ENCODE data around the gene ST3GAL4. TPM values are rescaled to one million over a fixed set of nuclear protein-coding genes. Genes with fewer than 3 reads are reported as not detected.

Gene ST3GAL4
- total RNA-seq, 1 experiment from 2014 or later: 13.6 TPM

- H2BK5ac ChIP-seq (ENCODE audit: insufficient read length, low read length): no peak overlapping the region
- no peak overlapping the region for H4K5ac ChIP-seq (ENCODE audit: insufficient read length, low read depth, low read length)
- H3K4me3 Mint-ChIP-seq: no peak overlapping the region
- H4K91ac ChIP-seq (ENCODE audit: insufficient read length, low read depth, low read length): no peak overlapping the region
- H4K20me1 ChIP-seq (ENCODE audit: control insufficient read depth, insufficient read depth, insufficient read length): no peaks in the 10 kb centered on the region
- H3K14ac ChIP-seq (ENCODE audit: insufficient read depth, low read length): no peak overlapping the region
- no peak overlapping the region for H2AFZ ChIP-seq (ENCODE audit: low read length)
- H4K8ac ChIP-seq (replicated peaks; ENCODE audit: insufficient read length, low read depth, low read length): no peak overlapping the region
- no peaks in the 10 kb centered on the region for H3K9me3 Mint-ChIP-seq
- peaks cover under 1% of the 10 kb centered on the region for H3K23me2 ChIP-seq (ENCODE audit: insufficient read length, low read depth, low read length, poor library complexity, severe bottlenecking)
- peaks cover 12 to 16% (median 15%) of the 10 kb centered on the region in 3 experiments for H3K36me3 Mint-ChIP-seq (ENCODE audit: insufficient read depth in 1 of 3, low read depth in 3 of 3)
- no peak overlapping the region for H2BK20ac ChIP-seq (ENCODE audit: low read depth, low read length, poor library complexity, severe bottlenecking)
- no peak overlapping the region for H3K23ac ChIP-seq (ENCODE audit: insufficient read length, low read depth, low read length)
- H3K27me3 ChIP-seq (ENCODE audit: insufficient read depth, low read length): no peaks in the 10 kb centered on the region
- H2BK120ac ChIP-seq (ENCODE audit: low read depth, low read length, poor library complexity, severe bottlenecking): no peak overlapping the region
- H3T11ph ChIP-seq (ENCODE audit: low read length): no peak overlapping the region
- H3K27me3 Mint-ChIP-seq (ENCODE audit: low read depth): no peaks in the 10 kb centered on the region; the same call in 1 of the 2 replicates
- H3K56ac ChIP-seq (ENCODE audit: insufficient read length, low read depth, low read length): no peak overlapping the region
- H3K79me1 ChIP-seq (ENCODE audit: insufficient read depth, low read depth, low read length, poor library complexity, severe bottlenecking): no peaks in the 10 kb centered on the region
- peaks cover 48 to 62% of the 10 kb centered on the region in 2 experiments for H3K4me1 Mint-ChIP-seq
- H3K9ac ChIP-seq (ENCODE audit: extremely low read depth, insufficient read length, low read length): no peak overlapping the region
- peaks cover 13% of the 10 kb centered on the region for H3K4me1 ChIP-seq (ENCODE audit: insufficient read depth, low read length)
- no peak for TF ChIP-seq CTCF (conservative IDR thresholded peaks at IDR 0.05)
- peaks cover 4% of the 10 kb centered on the region; the same call in 1 of the 2 replicates for H3K79me2 ChIP-seq (ENCODE audit: insufficient read depth, low read length)
- H3K4me2 ChIP-seq (ENCODE audit: insufficient read depth, insufficient read length, low read length): no peak overlapping the region
- no peak overlapping the region for H2BK12ac ChIP-seq (ENCODE audit: insufficient read length, low read depth, low read length)
- no peak overlapping the region for H3K27ac ChIP-seq (ENCODE audit: insufficient read length, low read depth, low read length)
- peak overlapping the region in 1 of 3 experiments; percentile 10; a peak in 1 of 7 replicates for H3K27ac Mint-ChIP-seq
- no peak for DNase-seq
- no peak overlapping the region for H3K4ac ChIP-seq (ENCODE audit: low read depth, low read length)
- H2BK15ac ChIP-seq (ENCODE audit: low read depth, low read length): no peak overlapping the region
- no peak overlapping the region for H3K18ac ChIP-seq (ENCODE audit: insufficient read length, low read depth, low read length)
- WGBS (ENCODE audit: extremely low coverage, insufficient read length, low lambda C conversion rate): no CpG with 5 or more reads among the region's 5 CpGs
- no peaks in the 10 kb centered on the region for H3K9me3 ChIP-seq (ENCODE audit: control insufficient read depth, low read depth, low read length)
- no peak overlapping the region for H2AK5ac ChIP-seq (ENCODE audit: insufficient read length, low read length)
These were observed 4.7 kb upstream of the ST3GAL4 start for GRCh38 chr11:126350836-126351235.

All from H9 (cell line).